Frontal cortex (tissue), 4 donors: ENCODE data around the gene SYNJ1. TPM values are rescaled to one million over a fixed set of nuclear protein-coding genes. Genes with fewer than 3 reads are reported as not detected.
A peak's percentile ranks its signal among the peaks of the same experiment; 100 is the strongest.
"Not testable (repeated sequence)": the region's sequence is repeated elsewhere in the genome, so short reads cannot be mapped to it uniquely, and the experiment has no call there.

Experiments used
- DNase-seq, 2 donors: peaks; one replicate each; pipeline ENCODE4 v3.0.0; 2012; ENCODE audit warnings: low spot score in 2 of 2
- FAIRE-seq: peaks from 2 replicates; lab custom pipeline; 2012; peaks lifted over from hg19 to GRCh38; lab: Jason Lieb, UNC
- total RNA-seq: library from RNA; depleted of rRNA; stranded (reverse); fragments of >200 nt; gene quantifications from one replicate; pipeline ENCODE4 v1.2.3, GENCODE V29; 2014
- donor health status: control.
- donor health status: control.
- donor health status: control.

SYNJ1 gene
- total RNA-seq, 1 donor from 2014 or later: 13.0 TPM

DNA sequence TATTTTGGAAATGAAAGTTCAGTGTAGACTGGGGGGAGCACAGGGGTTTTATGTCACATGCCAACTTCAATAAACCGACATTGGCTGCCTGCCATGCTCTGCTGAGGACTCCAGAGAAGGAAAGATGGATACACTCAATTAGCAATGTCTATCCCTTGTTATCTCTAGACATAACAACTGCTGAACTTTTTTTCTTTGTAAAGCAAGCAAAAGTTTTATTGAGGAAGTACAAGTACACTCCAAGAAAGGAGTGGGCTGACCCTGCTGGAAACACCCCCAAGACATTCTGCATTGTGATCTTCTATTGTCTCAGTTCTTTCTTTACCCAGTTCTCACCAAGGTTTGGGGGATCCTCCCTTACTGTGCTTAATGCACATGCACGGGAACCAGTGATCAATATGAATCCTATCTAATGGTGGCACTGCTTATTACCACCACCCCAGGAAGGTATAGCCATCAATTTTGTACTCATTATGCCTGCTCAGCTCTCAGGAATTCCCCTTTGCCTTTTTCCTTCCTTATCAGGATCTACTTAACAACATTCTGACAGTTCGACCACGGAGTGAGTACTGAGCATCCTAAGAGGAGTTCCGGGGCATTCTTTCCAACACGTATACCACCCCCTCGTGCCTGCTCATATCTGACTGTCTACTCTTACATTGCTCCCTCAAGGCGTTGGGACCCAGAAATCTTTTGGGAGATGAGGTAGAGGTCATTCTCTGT lies 28.7 kb downstream of the SYNJ1 start:
- DNase-seq: no peak
- FAIRE-seq: no peak

DNA sequence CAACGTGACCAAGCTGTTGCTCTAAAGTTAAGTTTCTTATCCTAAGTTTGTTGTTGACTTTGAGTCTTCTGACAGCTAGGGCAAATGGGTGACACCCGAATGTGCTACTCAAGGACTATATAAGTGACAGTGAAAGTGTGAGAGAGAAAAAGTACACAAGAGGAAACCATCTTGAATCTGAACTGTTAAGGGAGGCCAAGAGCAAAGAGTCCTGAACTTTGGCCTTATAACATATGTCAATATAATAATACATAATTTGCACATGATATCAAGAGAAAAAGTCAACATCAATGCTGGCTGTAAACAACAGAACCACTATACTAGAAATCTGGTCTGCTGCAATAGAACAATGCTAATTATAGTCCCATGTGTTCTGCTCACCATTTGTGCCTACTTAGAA lies 29.5 kb downstream of the SYNJ1 start:
- no peak for DNase-seq
- no peak for FAIRE-seq

DNA sequence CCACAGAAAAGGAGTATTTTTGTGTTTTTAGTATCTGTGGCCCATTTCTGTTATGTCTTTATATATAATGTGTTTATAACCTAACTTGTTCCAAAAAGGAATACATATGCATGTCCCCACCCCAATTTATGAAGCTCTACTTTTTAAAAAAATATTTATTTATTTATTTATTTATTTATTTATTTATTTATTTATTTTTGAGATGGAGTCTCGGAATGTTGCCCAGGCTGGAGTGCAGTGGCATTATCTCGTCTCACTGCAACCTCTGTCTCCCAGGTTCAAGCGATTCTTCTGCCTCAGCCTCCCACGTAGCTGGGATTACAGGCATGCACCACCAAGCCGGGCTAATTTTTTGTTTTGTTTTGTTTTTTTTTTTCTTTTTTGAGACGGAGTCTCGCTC lies 32.3 kb downstream of the SYNJ1 start:
- not testable (repeated sequence) for FAIRE-seq, DNase-seq

DNA sequence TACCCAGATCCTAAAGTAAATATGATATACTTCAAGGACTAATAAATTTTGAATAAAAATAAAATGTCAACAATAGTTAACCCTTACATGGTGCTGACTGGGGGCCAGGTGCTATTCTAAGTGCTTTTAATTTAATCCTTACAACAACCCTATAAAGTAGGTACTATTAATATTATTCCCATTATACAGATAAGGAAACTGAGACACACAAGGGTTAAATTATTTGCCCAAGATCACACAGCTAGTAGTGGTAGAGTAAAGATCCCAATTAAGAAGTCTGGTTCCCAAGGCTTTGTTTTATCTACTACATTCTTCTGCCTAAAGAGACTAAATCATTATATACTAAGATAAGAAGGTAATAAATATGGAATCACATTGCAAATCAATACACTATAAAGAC lies 34.2 kb downstream of the SYNJ1 start:
- DNase-seq (no peak), FAIRE-seq (no peak)

DNA sequence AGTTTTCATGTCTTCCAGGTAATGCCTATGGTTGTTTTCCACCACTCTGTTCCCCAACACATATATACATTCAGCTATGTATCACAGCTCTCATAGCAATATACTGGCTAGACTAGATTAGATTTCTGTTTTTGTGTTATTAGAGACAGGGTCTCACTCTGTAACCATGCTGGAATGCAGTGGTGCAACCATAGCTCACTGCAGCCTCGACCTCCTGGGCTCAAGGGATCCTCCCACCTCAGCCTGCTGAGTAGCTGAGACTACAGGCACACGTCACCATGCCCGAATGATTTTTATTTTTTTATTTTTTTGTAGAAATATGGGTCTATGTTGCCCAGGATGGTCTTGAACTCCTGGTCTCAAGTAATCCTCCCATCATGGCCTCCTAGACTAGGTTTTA lies 37.7 kb downstream of the SYNJ1 start:
- no peak for FAIRE-seq
- no peak for DNase-seq

DNA sequence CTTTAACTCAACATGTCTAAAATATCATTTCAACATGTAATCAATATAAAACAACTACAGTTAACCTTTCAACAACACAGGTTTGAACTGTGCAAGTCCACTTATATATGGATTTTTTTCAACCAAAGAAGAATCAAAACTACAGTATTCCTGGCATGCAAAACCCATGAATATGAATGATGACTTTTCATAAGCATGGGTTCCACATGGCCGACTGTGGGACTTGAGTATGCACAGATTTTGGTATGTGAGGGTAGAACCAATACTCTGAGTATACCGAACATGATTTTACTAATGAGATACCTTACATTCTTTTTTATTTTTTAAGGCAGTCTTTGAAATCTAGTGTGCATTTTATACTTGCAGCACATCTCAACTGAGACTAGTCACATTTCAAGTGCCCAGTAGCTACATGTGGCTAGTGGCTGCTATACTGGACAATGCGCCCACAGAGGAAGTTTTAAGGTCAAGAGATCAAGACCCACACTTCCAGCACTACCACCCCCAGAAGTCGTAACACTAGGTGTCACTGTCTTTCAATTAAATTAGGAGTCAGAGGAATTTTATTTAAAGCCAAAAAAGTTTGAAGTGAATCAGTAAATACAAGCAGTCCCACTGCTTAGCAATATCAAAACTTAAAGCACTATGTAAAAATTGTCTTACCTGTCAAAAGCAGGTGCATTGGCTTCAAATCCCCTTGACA lies 40.0 kb downstream of the SYNJ1 start:
- DNase-seq: no peak
- FAIRE-seq: no peak

DNA sequence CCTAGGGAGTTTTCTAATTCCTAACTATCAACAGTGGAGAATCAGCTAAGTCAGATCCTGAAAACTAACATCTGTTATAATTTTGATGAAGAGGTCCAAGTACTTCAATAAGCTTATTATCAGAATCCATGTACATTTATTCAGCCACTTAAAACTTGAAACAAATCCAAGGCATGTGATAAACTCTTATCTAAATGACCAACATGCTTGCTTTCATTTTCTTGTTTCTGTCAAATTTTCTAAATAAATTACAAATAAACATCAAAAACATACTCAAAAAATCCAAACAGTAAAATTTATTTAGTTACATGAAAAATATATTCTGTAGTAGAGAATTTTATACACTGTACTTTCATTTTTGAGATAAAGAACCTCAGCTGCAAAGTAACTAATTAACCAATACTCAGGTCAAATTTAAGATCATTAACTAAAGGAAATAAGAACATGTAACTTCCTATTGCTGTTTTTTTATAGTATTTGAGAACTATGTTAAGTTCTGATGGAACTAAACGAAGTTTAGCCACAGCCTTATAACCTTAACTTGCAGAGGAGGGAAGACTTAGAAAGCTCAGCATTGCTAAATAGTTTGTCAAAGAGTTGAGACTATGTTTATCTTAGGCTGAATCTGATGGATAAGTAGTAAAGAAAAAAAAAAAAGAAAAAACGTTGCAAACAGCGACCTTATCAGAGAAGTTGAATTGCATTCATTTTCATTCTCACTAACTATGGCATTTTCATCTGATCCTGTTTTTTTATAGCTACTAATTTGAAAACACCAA lies 44.9 kb downstream of the SYNJ1 start:
- FAIRE-seq: peak; percentile 26
- no peak for DNase-seq

DNA sequence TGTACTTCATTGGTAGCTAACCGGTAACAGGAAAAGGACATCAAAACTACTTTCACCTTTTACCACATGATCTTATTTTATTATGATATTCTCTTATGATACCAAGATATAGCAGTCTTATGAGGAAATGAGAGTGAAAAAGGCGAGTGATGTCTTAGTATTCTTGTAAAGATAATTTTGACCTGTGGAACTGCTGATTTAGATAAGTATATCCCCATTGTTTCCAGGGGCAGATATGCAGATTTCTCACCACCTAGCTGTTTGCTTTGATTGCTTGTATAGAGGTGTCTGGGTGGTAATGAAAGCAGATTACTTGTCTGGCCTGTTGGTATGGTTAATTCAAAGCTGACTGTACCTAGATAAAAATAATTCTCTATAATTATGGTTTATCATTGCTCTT lies 53.1 kb downstream of the SYNJ1 start:
- FAIRE-seq (no peak), DNase-seq (no peak)

DNA sequence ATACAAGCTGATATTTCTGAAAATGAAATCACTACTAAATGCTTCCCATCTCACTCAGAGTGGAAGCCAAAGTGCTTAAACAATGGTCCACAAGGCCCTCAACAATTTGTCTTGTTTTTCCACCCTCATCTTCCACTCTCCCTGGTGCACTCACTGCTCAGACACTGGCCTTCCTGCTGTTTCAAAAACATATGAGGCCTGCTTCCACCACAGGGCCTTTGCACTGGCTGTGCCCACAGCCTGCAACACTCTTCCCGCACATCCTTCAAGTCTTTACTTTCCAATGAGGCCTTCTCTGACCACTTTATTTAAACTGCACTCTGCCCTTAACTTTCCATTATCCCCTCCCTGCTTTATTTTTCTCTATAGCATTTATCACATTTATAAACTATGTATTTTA lies 53.8 kb downstream of the SYNJ1 start:
- FAIRE-seq (no peak), DNase-seq (no peak)

DNA sequence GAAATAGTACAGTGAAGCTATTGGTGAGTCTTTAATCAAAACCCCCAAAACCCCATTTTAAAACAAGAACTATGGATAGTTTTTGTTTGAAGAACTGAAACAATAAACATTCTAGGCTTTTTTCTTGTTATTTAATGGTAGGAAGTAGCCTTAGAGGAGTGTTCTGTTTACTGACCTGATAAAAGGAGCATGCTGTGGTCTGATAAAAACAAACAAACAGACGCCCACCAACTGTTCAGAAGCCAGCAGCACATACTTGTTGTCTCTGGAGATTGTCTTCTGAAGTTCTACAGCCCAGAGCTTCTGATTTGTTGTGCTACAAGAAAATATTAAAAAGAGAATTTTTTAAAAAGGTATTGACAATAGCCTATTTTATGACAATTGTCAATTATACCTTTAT lies 61.6 kb downstream of the SYNJ1 start:
- FAIRE-seq: no peak
- DNase-seq: no peak

DNA sequence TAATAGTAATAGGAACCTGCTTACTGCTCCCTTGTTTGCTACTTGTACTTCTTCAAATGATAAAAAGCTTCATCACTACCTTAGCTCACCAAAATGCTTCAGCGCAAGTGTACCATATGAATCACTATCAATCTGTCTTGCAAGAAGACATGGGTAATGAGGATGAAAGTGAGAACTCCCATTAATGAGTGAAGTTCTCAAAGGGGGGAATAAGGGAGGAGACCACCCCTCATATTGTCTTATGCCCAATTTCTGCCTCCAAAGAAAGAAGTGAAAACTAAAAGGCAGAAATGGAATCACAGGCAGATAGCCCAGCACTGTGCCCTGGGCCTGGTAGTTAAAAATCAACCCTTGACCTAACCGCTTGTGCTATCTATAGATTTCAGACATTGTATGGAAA lies 63.7 kb downstream of the SYNJ1 start:
- not testable (repeated sequence) for FAIRE-seq, DNase-seq

DNA sequence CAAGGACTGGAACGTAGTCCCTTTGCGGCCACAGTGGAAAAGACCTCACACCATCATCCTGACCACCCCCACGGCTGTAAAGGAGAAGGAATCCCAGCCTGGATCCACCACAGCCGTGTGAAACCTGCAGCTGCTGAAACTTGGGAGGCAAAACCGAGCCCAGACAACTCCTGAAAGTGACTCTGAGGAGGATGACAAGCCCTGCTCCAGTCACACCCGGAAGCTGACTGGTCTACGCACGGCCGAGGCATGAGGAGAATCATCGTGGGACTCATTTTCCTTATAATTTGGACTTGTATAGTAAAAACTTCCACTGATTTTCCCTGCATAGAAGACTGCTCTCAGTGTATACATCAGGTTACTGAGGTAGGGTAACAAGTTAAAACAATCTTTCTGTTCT lies 65.8 kb downstream of the SYNJ1 start:
- DNase-seq, FAIRE-seq: not testable (repeated sequence)

DNA sequence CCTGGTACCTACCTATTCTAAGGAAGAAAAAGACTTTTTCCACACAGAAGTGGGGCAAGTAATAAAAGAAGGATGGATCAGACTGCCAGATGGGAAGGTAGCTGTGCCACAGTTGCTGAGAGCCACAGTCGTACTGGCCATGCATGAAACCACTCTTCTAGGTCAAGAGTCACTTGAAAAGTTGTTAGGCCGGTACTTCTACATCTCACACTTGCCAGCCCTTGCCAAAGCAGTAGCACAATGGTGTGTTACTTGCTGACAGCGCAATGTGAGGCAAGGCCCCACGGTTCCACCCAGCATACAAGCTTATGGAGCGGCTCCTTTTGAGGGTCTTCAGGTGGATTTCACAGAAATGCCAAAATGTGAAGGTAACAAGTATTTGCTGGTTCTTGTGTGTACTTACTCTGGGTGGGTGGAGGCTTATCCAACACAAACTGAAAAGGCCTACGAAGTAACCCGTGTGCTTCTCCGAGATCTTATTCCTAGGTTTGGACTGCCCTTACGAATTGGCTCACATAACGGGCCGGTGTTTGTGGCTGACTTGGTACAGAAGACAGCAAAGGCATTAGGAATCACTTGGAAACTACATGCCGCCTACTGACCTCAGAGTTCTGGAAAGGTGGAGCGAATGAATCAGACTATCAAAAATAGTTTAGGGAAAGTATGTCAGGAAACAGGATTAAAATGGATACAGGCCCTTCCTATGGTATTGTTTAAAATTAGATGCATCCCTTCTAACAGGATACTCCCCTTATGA lies 66.6 kb downstream of the SYNJ1 start:
- not testable (repeated sequence) for DNase-seq, FAIRE-seq

DNA sequence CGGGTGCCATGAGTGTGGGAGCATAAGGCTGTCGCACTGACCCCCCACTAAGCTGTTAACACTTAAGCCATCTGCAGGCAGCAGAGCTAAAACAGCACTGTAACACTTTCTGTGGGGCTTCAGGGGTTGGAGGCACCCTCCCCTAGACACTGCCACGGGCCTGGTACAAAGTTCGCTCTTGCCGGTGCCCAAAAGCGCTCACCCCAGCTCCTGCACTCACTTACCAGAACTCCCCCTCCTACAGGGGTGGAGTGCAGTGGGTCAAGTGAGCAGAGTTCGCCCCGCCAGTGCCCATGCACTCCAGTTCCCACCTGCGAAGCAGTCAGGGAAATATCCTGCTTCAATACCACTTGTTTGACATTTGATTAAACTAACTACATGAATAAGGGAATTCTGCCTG lies 69.3 kb downstream of the SYNJ1 start:
- DNase-seq (no peak), FAIRE-seq (no peak)

DNA sequence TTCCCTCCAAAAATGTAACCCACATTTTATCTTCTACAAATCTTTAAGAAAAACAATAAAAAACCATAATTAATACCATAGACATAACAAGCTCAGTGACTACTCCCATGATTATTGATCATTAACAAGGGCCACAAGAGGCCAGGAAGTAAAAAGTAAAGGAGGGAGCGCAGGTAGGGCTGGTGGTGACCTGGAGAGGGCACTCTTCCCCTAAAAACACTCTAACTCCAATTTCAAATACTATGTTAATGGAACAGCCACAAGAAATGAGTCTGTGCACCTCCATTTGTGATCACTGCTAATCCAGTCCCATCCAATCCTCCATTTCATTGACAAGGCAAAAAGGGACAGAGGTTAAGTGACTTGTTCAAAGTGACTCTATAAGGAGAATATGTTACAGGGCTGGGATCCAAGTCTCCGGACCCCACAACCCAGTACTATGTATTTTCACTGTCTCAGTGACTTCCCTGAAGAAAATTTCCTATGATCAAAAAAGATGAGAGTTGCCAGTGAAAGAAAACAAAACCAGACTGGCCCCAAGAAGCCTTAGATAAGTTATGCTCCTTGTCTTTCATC lies 74.4 kb downstream of the SYNJ1 start:
- no peak for FAIRE-seq
- no peak for DNase-seq

DNA sequence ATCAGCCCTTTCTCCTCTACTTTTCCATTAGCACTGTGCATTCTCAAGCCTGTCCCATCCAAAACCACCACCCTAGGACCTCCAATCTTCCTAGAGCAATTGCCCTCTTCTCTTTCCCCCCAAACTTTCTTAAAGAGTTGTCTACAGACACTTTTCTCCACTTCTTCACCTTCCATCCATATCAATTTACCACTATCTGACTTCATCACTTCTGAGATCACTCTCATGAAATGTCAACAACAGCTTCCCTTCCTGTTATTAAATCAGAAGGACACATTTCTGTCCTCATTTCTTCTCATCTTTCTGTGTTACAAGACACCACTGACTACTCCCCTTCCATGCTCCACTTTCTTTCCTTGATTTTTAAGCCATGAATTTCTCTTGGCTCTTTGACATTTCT lies 79.6 kb downstream of the SYNJ1 start:
- no peak for FAIRE-seq

DNA sequence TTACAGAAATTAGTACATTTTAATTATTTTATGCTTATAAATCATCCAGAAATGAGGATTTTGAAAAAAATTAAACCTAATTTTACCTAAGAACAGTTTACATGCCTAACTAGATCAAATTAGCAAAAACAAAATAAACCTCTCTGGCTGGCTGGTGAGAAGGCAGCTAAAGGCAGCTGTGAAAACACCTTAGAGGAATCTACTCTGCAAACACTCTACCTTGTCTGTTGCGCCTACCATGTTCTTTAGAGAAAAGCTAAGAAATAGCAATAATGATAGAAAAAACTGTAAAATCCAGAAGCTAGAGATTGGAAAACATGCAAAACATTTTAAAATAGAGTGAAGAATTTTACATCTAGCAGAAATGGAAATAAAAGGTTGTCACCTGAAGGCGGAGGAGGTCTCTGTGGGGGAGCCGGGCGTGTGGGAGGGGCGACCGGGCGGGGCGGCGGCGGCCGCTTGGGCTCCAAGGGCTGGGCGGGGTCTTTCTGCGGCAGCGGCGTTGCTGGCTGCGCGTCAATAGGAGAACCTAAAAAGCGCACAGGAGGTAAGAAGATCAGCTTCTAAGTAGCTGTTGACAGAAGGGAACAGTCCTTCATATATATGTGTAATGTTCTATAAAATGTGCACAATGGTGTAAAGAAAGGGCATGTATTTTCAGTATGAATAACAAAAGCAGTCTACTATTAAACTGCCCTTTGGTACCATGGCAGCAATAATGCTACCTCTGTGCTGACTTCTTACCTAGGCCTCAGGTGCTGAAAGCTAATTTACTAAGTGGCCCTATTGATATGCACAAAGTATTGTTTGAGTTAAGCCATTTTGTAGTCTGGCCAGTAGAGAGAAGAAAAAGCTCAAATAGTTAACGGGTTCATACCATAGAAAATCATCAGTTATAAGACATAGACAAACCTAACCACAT lies 82.3 kb downstream of the SYNJ1 start:
- DNase-seq (no peak), FAIRE-seq (no peak)

More for the DNA sequence above, 79.6 kb downstream of the SYNJ1 start:
- DNase-seq: no peak
